Activated naive CD8-positive, alpha-beta T cell treated with anti-CD3 and anti-CD28 coated beads for 36 hours (primary cell): Measurements from ENCODE around the gene LRRC75B. TPM values are rescaled to one million over a fixed set of nuclear protein-coding genes. Genes with fewer than 3 reads are reported as not detected.
"Not testable (repeated sequence)": the region's sequence is repeated elsewhere in the genome, so short reads cannot be mapped to it uniquely, and the experiment has no call there.

ENCODE experiments used
- DNase-seq: peaks from one replicate; pipeline ENCODE4 v3.0.0; 2021
- H3K27ac Mint-ChIP-seq: one replicate; pipeline ENCODE4 v1.8.0; 2022; ENCODE audit warnings: mild to moderate bottlenecking, moderate library complexity, mixed read lengths
- H3K27me3 Mint-ChIP-seq: one replicate; pipeline ENCODE4 v1.8.0; 2022; ENCODE audit warnings: mild to moderate bottlenecking, mixed read lengths
- H3K36me3 Mint-ChIP-seq: one replicate; pipeline ENCODE4 v1.8.0; 2021; ENCODE audit warnings: mild to moderate bottlenecking, mixed read lengths
- H3K4me1 Mint-ChIP-seq: one replicate; pipeline ENCODE4 v1.8.0; 2021; ENCODE audit warnings: mixed read lengths
- H3K4me3 Mint-ChIP-seq: one replicate; pipeline ENCODE4 v1.8.0; 2022; ENCODE audit warnings: mild to moderate bottlenecking, moderate library complexity, mixed read lengths
- H3K9me3 Mint-ChIP-seq: one replicate; pipeline ENCODE4 v1.8.0; 2022; ENCODE audit warnings: mixed read lengths
- total RNA-seq, 2 experiments: library from RNA; stranded (reverse); gene quantifications; one replicate each; pipeline ENCODE4 v1.2.3, GENCODE V29; 2021

The LRRC75B gene
- total RNA-seq, 2 experiments from 2014 or later: 0.91 to 1.1 TPM

DNA sequence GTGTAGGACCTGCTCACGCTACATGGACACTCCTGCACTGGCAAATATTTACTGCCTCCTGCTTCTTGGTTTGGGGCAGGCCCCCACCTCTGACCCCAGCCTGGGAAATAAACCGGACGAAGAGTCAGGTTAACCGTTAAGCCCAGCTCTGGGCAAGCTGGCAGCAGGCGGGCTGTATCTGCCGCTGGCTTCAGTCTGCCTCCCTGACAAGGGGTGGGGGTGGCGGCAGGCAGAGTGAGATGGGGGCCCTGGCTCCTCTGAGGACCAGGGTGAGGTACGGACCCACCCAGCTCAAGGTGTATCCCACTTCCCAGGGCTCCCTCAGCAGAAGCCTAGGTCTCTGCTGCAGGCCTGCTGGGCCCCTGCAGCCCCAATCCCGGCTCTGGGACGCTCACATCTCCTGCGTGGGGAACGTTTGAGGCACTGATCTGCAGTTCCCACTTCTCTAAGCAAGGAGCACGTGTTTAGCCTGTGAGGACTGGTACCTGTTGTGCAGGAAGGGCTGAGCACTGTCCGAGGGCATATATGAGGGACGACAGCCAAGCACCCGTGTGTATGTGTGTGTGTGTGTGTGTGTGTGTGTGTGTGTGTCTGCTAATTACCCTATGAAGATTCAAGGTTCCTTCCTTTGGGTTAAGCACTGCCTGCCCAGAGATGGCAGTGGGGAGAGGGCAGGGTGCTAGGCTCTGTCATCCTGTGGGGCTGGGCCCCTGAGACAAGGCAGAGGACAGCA, 1.1 kb upstream of the LRRC75B start:
- DNase-seq: no peak
- Mint-ChIP-seq H3K4me3 (no peak overlapping the region), H3K9me3 (no peaks in the 10 kb centered on the region), H3K27ac (no peak overlapping the region), H3K27me3 (peaks cover 21% of the 10 kb centered on the region), H3K4me1 (peaks cover 3% of the 10 kb centered on the region), H3K36me3 (no peaks in the 10 kb centered on the region)

DNA sequence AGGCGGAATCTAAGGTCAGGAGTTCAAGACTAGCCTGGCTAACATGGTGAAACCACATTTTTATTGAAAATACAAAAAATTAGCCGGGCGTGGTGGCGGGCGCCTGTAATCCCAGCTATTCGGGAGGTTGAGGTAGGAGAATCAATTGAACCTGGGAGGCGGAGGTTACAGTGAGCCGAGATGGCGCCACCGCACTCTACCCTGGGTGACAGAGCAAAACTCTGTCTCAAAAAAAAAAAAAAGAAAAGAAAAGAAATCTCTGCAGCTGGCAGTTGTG, 624 bp upstream of the LRRC75B start:
- Mint-ChIP-seq H3K27me3 (peaks cover 21% of the 10 kb centered on the region), H3K4me3 (peak overlapping the region; percentile 63)
- not testable (repeated sequence) for H3K36me3 Mint-ChIP-seq, DNase-seq, H3K27ac Mint-ChIP-seq, H3K9me3 Mint-ChIP-seq, H3K4me1 Mint-ChIP-seq

DNA sequence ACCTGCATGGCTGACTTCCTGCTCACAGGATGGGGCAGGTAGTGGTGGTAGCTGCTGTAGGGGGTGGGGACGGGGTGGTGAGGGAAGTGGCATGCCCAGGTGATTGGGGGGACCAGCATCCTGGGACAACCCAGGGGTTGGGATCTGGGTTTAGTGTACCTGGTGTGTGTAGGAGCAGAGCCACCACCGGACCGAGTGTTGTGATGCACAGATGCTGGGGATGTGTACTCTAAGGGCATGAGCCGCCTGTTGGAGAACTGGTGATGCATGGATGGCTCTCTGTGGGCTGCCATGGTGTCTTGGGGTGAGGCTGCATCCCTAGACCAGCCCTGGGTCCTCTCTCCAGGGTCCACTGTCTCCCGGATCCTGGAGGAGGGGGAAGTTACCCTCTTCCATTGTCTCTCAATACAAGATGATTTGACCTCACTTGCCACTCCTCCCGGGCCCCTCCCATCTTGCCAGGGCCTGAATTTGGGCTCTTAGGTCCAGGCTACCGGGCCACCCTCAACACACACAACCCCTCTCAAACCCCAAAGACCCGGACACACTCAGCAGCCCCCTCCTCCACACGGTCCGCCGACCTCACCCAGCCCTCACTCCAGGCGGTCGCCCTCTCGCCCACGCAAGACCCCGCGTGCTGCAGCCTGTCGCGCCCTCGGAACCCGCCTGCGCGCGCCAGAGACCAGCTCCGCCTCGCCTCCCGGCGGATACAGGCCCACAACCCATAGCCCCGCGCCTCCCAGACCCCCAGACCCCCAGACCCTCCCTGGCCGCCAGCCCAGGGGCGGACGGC, 619 bp downstream of the LRRC75B start:
- peak; percentile 31 for DNase-seq
- no peaks in the 10 kb centered on the region for H3K36me3 Mint-ChIP-seq
- no peaks in the 10 kb centered on the region for H3K9me3 Mint-ChIP-seq
- H3K27ac Mint-ChIP-seq: no peak overlapping the region
- peak overlapping the region; percentile 77 for H3K4me3 Mint-ChIP-seq
- H3K27me3 Mint-ChIP-seq: peaks cover 21% of the 10 kb centered on the region
- peaks cover 3% of the 10 kb centered on the region for H3K4me1 Mint-ChIP-seq

DNA sequence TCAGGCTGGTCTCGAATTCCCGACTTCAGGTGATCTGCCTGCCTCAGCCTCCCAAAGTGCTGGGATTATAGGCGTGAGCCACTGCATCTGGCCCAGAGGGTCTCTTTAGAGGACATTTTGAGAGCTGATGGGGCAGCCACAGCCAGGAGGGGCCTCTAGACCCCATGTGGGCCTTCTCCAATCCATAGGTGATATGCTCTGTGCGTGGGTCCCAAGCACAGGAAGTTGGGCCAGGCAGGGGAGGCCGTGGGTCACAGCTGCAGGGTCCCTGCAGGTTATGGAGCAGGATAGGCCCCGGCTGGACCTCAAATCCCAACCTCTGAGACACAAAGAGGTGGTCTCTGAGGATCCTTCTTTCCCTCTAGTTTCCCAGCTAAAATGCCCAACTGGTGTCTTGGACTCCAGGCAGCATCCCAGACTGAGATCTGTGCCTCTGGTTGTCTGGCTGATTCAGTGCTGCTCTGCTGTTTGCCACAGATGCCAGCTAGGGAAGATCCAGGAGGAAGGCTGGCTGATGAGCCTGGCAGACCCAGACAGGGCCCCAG, 1.5 kb downstream of the LRRC75B start:
- DNase-seq: no peak
- H3K27ac Mint-ChIP-seq: no peak overlapping the region
- H3K27me3 Mint-ChIP-seq: peaks cover 21% of the 10 kb centered on the region
- H3K4me1 Mint-ChIP-seq: peaks cover 3% of the 10 kb centered on the region
- H3K4me3 Mint-ChIP-seq: no peak overlapping the region
- H3K9me3 Mint-ChIP-seq: no peaks in the 10 kb centered on the region
- no peaks in the 10 kb centered on the region for H3K36me3 Mint-ChIP-seq

DNA sequence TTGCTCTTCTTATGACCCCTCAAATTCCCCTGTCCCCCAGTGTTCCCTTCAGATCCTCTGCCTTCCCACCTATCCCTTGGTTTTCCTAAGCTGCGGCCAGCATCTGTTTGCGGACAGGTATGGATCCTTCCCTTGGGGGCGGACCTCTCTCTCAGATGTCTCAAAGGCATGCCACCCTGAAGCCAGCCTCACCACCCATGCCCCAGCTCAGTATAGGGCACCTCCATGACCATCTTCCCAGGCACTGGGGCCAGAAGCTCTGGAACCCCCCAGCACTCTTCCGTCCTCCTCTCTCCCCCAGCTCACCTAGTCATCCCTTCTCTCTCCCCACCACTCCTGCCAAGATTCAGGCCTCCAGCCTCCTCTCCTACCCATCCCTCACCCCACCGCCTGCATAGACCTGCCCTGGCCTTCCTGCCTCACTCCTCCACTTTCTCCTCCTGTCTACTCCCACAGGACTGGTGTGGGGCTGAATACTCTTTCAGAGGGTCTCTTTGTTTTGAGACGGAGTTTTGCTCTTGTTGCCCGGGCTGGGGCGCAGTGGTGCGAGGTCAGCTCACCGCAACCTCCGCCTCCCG, 2.2 kb downstream of the LRRC75B start:
- no peak overlapping the region for H3K27ac Mint-ChIP-seq
- DNase-seq: no peak
- H3K27me3 Mint-ChIP-seq: peaks cover 21% of the 10 kb centered on the region
- H3K9me3 Mint-ChIP-seq: no peaks in the 10 kb centered on the region
- H3K4me3 Mint-ChIP-seq: no peak overlapping the region
- H3K4me1 Mint-ChIP-seq: peaks cover 3% of the 10 kb centered on the region
- H3K36me3 Mint-ChIP-seq: no peaks in the 10 kb centered on the region

DNA sequence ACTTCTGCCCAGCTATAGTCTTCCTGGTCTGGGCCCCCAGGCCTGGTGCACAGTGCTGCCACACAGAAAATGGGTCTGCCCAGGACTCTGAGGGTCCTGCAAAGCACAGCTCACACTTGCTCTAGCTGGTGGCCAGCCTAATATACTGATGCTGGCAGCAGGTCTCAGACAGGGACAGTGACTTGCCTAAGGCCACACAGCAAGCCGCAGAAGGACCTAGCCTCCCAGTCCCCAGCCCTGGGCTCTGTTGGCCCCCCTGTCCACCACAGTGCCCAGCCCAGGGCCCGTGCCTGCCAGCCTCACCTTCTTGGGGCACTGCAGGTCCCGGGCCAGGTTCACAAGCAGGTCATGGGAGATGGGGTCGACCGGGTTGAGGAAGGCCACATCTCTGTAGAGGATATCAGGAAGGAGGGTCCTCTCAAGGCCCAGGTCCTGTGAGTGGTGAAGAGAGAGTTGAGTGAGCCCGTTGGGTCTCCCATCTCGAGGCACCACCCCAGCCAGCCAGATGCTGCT, 3.3 kb downstream of the LRRC75B start:
- no peaks in the 10 kb centered on the region for H3K36me3 Mint-ChIP-seq
- DNase-seq: no peak
- peaks cover 3% of the 10 kb centered on the region for H3K4me1 Mint-ChIP-seq
- H3K4me3 Mint-ChIP-seq: no peak overlapping the region
- no peak overlapping the region for H3K27ac Mint-ChIP-seq
- H3K27me3 Mint-ChIP-seq: peaks cover 21% of the 10 kb centered on the region
- H3K9me3 Mint-ChIP-seq: no peaks in the 10 kb centered on the region

DNA sequence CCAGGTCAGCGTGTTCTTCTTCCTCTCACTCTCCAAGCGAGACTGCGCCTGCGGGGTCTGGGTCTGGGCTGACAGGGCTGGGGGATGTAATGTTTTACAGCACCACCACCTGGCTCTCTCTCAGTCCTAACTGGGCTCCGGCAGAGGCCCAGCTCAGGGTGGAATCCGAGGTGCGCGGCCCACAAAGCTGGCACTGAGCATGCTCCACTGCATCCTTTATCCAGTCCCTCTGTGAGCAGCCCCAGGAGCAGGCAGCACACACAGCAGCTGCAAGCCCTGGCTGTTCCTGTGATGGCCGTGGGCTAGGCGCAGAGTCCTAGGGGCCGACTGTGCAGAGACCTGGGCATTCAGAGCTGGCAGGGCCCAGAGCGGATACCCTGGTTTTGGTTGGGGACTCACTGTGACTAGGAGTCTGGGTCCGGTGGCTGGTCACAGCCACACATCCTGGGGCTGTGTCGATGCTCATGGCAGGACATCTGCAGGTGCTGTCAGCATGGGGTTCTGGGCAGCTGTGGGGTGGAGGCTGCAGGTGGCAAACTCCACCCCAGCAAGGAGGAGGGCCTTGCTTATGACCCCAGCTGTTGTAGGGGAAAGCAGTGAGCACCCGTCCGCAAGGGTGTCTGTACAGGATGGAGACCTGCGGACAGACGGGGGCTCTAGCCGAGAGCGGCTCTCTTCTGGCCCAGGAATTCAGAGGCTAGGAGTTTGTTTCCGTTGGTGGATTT, 4.0 kb downstream of the LRRC75B start:
- Mint-ChIP-seq H3K27ac (no peak overlapping the region), H3K9me3 (no peaks in the 10 kb centered on the region), H3K27me3 (peaks cover 19% of the 10 kb centered on the region), H3K4me1 (peaks cover 3% of the 10 kb centered on the region), H3K4me3 (no peak overlapping the region), H3K36me3 (no peaks in the 10 kb centered on the region)
- no peak for DNase-seq

DNA sequence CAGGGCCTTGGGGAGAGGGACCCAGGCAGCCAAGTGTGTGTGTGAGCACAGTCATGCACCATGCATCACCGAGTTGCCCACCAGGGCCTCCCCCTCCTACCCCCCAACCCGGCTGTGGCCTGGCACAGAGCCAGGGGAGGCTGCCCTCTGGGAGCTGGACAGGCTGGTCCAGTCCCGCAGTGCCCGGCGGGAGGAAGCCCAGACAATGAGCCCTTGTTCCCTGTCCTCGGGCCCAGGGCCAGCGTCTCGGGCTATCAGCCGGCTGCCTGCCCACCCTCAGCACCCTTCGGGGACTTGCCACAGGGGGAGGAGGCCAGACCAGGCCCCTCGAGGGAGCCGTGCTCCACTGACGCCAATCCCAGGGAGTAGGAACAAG, 4.5 kb downstream of the LRRC75B start:
- H3K9me3 Mint-ChIP-seq: no peaks in the 10 kb centered on the region
- DNase-seq: no peak
- no peak overlapping the region for H3K27ac Mint-ChIP-seq
- no peak overlapping the region for H3K4me3 Mint-ChIP-seq
- peaks cover 14% of the 10 kb centered on the region for H3K27me3 Mint-ChIP-seq
- H3K36me3 Mint-ChIP-seq: no peaks in the 10 kb centered on the region
- peaks cover 3% of the 10 kb centered on the region for H3K4me1 Mint-ChIP-seq

DNA sequence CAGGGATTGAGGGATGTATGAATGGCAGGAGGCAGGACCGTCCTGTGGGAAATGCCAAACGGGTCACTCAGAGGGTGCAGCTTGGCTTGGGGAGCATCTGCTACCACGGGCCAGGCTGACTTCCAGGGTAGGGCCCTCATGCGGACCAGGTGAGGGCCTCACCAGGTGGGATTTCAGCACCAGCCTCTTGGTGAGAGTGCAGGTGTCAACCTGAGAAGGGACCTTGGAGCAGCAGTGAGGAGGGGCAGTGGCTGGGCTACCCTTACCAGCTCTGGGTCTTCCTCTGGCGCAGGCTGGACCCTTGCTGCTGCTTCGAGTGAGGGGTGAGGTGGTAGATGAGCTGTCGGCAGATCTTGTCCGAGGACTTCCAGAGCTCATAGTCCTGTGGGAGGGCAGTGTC, 4.9 kb downstream of the LRRC75B start:
- Mint-ChIP-seq H3K36me3 (no peaks in the 10 kb centered on the region), H3K4me3 (no peak overlapping the region), H3K27ac (no peak overlapping the region), H3K4me1 (peaks cover 3% of the 10 kb centered on the region), H3K9me3 (no peaks in the 10 kb centered on the region), H3K27me3 (peaks cover 12% of the 10 kb centered on the region)
- DNase-seq: no peak

DNA sequence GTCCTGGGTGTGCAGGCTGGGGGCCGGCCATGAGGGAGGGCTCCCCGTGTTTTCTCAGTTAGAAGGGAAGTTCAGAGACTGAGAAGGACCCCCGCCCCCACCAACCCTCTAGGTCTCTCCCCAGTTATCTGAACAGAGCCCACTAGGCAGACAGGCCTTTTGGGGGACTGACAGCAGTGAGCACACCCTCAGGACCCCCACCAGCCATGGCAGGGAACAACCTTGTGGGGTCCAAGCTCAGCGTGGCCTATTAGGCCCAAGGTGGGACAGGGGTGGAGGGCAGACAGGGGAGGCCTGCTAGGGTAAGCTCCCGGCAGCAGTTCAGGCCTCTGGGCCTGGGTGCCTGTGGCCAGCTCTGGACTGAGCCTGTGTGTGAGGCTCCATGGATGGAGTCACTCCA, 5.6 kb downstream of the LRRC75B start:
- DNase-seq: no peak
- Mint-ChIP-seq H3K4me1 (peaks cover under 1% of the 10 kb centered on the region), H3K27me3 (peaks cover 7% of the 10 kb centered on the region), H3K9me3 (no peaks in the 10 kb centered on the region), H3K36me3 (no peaks in the 10 kb centered on the region), H3K4me3 (no peak overlapping the region), H3K27ac (no peak overlapping the region)

DNA sequence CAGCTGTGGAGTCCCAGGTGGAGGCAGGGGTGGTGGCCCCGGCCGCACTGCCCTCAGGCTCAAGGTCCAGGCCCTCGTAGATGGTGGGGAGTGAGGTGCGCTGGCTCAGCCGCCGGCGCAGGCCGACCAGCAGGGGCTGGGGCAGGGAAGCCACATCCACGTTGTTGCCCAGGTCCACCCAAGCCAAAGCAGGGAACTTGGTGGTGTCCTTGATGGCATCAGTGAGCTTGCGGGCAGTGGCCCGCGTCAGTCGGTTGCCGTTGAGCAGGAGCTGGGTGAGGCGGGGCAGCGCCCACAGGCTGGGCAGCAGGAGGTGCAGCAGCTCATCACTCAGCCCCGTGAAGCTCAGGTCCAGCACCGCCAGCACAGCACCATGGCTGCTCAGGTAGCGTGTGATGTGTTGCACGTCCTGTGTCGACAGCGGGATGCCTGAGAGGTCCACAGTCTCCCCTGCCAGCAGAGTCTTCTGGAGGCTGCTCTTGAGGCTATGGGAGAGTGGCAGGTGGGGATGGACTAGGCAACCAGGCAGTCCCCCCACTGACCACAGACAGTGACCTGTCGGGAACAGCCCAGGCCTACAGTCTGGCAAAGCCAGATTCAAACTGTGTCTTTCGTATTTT, 6.8 kb downstream of the LRRC75B start:
- Mint-ChIP-seq H3K27ac (no peak overlapping the region), H3K4me1 (no peaks in the 10 kb centered on the region), H3K9me3 (no peaks in the 10 kb centered on the region), H3K36me3 (no peaks in the 10 kb centered on the region), H3K4me3 (no peak overlapping the region), H3K27me3 (peaks cover 4% of the 10 kb centered on the region)
- no peak for DNase-seq

DNA sequence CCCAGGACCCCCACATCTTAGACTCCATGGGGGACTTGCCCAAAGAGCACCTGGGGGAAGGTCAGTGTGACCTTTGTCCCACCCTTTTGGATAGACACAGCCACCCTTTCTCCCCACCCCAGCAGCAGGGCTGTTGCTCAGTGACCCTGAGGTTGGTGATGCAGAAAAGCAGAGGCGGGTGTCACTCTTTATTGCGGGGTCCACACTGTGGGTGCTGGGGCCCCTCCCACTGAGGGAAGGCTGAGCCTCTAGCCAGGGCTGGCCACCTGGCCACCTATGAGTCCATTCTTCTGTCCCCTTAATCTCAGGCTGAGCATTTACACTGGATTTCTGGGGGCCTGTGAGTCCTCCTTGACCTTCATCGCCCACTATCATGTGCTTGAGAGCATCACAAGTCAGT, 7.4 kb downstream of the LRRC75B start:
- Mint-ChIP-seq H3K27me3 (peaks cover 2% of the 10 kb centered on the region), H3K9me3 (no peaks in the 10 kb centered on the region), H3K4me3 (no peak overlapping the region), H3K27ac (no peak overlapping the region), H3K4me1 (no peaks in the 10 kb centered on the region), H3K36me3 (no peaks in the 10 kb centered on the region)
- DNase-seq: no peak

DNA sequence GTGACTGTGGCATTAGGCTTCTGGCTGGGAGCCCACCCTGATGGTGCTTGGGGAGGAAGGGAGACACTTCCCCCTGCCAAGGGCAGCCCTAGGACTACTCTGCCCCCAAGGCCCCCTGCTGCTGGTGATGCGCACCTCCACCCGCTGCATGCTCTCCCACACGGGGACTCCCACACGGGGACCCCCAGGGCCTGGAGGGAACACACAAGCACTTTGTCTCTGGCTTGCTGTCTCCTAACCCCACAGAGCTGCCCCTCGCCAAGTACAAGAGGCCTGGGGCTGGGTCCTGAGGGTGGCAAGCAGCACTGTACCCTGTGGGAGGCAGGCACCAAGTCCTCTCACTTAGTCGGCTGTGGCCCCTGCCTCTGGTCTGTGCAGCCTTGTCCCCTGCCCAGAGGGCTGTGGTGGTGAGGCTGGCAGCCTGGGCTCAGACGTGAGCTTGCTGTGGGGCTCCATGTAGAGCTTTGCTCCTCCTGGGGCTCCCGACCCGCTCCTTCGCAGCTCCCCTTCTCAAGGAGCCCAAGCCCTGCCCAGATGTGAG, 7.9 kb downstream of the LRRC75B start:
- Mint-ChIP-seq H3K4me3 (no peak overlapping the region), H3K4me1 (no peaks in the 10 kb centered on the region), H3K36me3 (no peaks in the 10 kb centered on the region), H3K27me3 (no peaks in the 10 kb centered on the region), H3K9me3 (no peaks in the 10 kb centered on the region), H3K27ac (no peak overlapping the region)
- no peak for DNase-seq

DNA sequence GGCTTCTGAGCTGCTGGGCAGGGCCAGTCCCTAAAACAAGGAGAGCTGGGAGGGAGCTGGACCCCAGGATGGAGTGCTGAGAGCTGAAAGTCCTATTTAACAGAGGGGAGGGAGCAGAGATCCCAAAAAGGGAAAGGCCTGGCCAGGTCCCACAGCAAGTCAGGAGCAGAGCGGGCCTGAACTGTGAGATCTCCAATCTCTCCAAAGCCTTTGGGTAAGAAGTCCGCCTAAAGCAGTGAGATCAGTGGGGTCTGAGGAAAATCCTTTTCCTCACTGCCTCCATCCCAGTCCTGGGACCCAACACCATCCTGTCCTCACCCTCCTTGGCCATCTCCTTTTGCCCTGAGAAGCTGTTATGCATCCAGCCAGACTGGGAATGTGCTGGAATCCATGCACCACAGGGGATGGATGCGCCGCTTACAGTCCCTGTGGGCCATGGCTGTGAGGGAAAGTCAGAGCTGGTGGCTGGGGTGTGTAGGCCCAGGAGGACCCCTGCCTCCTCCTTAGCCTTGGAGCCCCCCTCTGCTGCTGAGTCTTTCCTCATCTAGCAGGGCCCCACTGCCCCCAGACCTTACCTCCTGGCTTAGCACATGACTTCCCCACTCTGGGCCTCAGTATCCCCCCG, 8.6 kb downstream of the LRRC75B start:
- no peaks in the 10 kb centered on the region for H3K27me3 Mint-ChIP-seq
- no peak for DNase-seq
- H3K27ac Mint-ChIP-seq: no peak overlapping the region
- no peaks in the 10 kb centered on the region for H3K4me1 Mint-ChIP-seq
- no peaks in the 10 kb centered on the region for H3K36me3 Mint-ChIP-seq
- no peak overlapping the region for H3K4me3 Mint-ChIP-seq
- no peaks in the 10 kb centered on the region for H3K9me3 Mint-ChIP-seq
